HepG2 (cell line): ENCODE measurements around the gene DDX50. TPM values are rescaled to one million over a fixed set of nuclear protein-coding genes. Genes with fewer than 3 reads are reported as not detected.

Source experiments
- CC2D1A ChIP-seq: sonication (generic); formaldehyde crosslinking; IDR thresholded peaks from 2 replicates; pipeline ENCODE4 v1.8.1; 2023; ENCODE audit warnings: mild to moderate bottlenecking, missing genetic modification reagents
- EED ChIP-seq: sonication (generic); formaldehyde crosslinking; IDR thresholded peaks from 2 replicates; pipeline ENCODE4 v1.5.0; 2020; ENCODE audit warnings: mild to moderate bottlenecking, missing genetic modification reagents
- ERF ChIP-seq: IDR thresholded peaks from 2 replicates; pipeline ENCODE4 v1.6.1; 2018; ENCODE audit warnings: missing biosample characterization, missing genetic modification reagents
- MAX ChIP-seq: IDR thresholded peaks from 2 replicates; pipeline ENCODE4 v1.6.1; 2012; ENCODE audit warnings: inconsistent platforms
- MBD4 ChIP-seq: IDR thresholded peaks from 2 replicates; pipeline ENCODE4 v1.6.1; 2012; ENCODE audit warnings: low read length, inconsistent platforms, borderline replicate concordance
- NR2F6 ChIP-seq, 2 experiments: IDR thresholded peaks; 2 replicates each; pipeline ENCODE4 v1.6.1; 2016; ENCODE audit warnings: antibody characterized with exemption in 1 of 2, mild to moderate bottlenecking in 1 of 2
- PAX8 ChIP-seq: sonication (generic); formaldehyde crosslinking; IDR thresholded peaks from 2 replicates; pipeline ENCODE4 v1.8.0; 2022; ENCODE audit warnings: mild to moderate bottlenecking, missing genetic modification reagents, borderline replicate concordance
- PHF8 ChIP-seq: sonication (generic); formaldehyde crosslinking; IDR thresholded peaks from 2 replicates; pipeline ENCODE4 v1.5.0; 2020; ENCODE audit warnings: missing genetic modification reagents
- POLR2AphosphoS5 ChIP-seq: IDR thresholded peaks from 2 replicates; pipeline ENCODE4 v1.6.1; 2012; ENCODE audit warnings: low read depth, low read length
- RAD51 ChIP-seq: fragments of 450-650 bp; IDR thresholded peaks from 2 replicates; pipeline ENCODE4 v1.6.1; 2016; ENCODE audit warnings: borderline replicate concordance
- RARG ChIP-seq: sonication (generic); formaldehyde crosslinking; IDR thresholded peaks from 2 replicates; pipeline ENCODE4 v1.4.0; 2020; ENCODE audit warnings: low read depth, mild to moderate bottlenecking, missing genetic modification reagents
- SATB2 ChIP-seq: sonication (generic); formaldehyde crosslinking; IDR thresholded peaks from 2 replicates; pipeline ENCODE4 v1.5.0; 2020; ENCODE audit warnings: missing genetic modification reagents
- TFE3 ChIP-seq: IDR thresholded peaks from 2 replicates; pipeline ENCODE4 v1.6.1; 2016
- ZBTB44 ChIP-seq: sonication (generic); formaldehyde crosslinking; IDR thresholded peaks from 2 replicates; pipeline ENCODE4 v1.4.0; 2020; ENCODE audit warnings: missing genetic modification reagents
- ZBTB8A ChIP-seq: sonication (generic); formaldehyde crosslinking; IDR thresholded peaks from 2 replicates; pipeline ENCODE4 v1.4.0; 2020; ENCODE audit warnings: mild to moderate bottlenecking, low read depth, missing genetic modification reagents, borderline replicate concordance
- ZFYVE20 ChIP-seq: sonication (generic); formaldehyde crosslinking; IDR thresholded peaks from 2 replicates; pipeline ENCODE4 v1.8.0; 2023; ENCODE audit warnings: low read depth, mild to moderate bottlenecking, moderate library complexity, missing genetic modification reagents, borderline replicate concordance
- ZNF124 ChIP-seq: sonication (generic); formaldehyde crosslinking; IDR thresholded peaks from 2 replicates; pipeline ENCODE4 v1.4.0; 2020; ENCODE audit warnings: missing genetic modification reagents
- ZNF274 ChIP-seq: sonication (generic); formaldehyde crosslinking; IDR thresholded peaks from 2 replicates; pipeline ENCODE4 v1.5.1; 2020; ENCODE audit warnings: mild to moderate bottlenecking, missing genetic modification reagents
- ZNF280D ChIP-seq: sonication (generic); formaldehyde crosslinking; IDR thresholded peaks from 2 replicates; pipeline ENCODE4 v1.5.1; 2020; ENCODE audit warnings: mild to moderate bottlenecking, missing genetic modification reagents
- ZNF430 ChIP-seq: sonication (generic); formaldehyde crosslinking; IDR thresholded peaks from 2 replicates; pipeline ENCODE4 v1.9.0; 2021; ENCODE audit warnings: mild to moderate bottlenecking, missing genetic modification reagents
- ZNF614 ChIP-seq: IDR thresholded peaks from 2 replicates; pipeline ENCODE4 v1.6.1; 2018; ENCODE audit warnings: missing biosample characterization, missing genetic modification reagents, inconsistent platforms, borderline replicate concordance
- ZNF746 ChIP-seq: sonication (generic); formaldehyde crosslinking; IDR thresholded peaks from 2 replicates; pipeline ENCODE4 v1.8.0; 2022; ENCODE audit warnings: mild to moderate bottlenecking, missing genetic modification reagents
- ZNF775 ChIP-seq: sonication (generic); formaldehyde crosslinking; IDR thresholded peaks from 2 replicates; pipeline ENCODE4 v1.4.0; 2020; ENCODE audit warnings: missing genetic modification reagents, mild to moderate bottlenecking, moderate library complexity, borderline replicate concordance
- ZNF850 ChIP-seq: sonication (generic); formaldehyde crosslinking; conservative IDR thresholded peaks from 2 replicates; pipeline ENCODE4 v1.9.0; 2021; ENCODE audit warnings: mild to moderate bottlenecking, missing genetic modification reagents
- polyA plus RNA-seq, 8 experiments: library from polyadenylated mRNA; depleted of rRNA in 3 of 8; stranded (reverse) in 7 of 8; unstranded in 1 of 8; fragments of >200 nt; fragmentation: Illumina TruSeq in 4 of 8; extraction: Trizol in 4 of 8; gene quantifications; 2 replicates each; pipeline versions ENCODE4 v1.2.1 to v1.2.3, GENCODE V29; 2011 to 2016; ENCODE audit warnings: low read depth in 4 of 8, missing spikeins in 1 of 8, mixed read lengths in 1 of 8; ENCODE audit not compliant: insufficient read depth in 1 of 8
- total RNA-seq, 5 experiments: library from RNA; depleted of rRNA; stranded (reverse); fragments of >200 nt; fragmentation: Illumina TruSeq; extraction: Trizol; gene quantifications; 2 replicates each; pipeline ENCODE4 v1.2.3, GENCODE V29; 2016; ENCODE audit warnings: low read depth in 1 of 5

The DDX50 gene
- total and polyA plus RNA-seq, 2 of the 13 experiments (the other 11 are each of a cell fraction or from before 2014, with no cell fraction given): 19.0 to 38.2 TPM

GRCh38 chr10:68955832-68956532 lies 54.9 kb downstream of the DDX50 start, which contains the start of gene DDX21 (continued):
- 0 out of 2 replicates have a peak, but pooled peaks have one; percentile 62 for TF ChIP-seq ZFYVE20
- no peak for TF ChIP-seq RAD51
- no peak; the same call in 1 of the 2 replicates for TF ChIP-seq ZBTB44
- peak; percentile 57 for TF ChIP-seq EED (CRISPR knock-in tag)
- no peak; the same call in 1 of the 2 replicates for TF ChIP-seq ZNF775 (CRISPR knock-in tag)
- peak; percentile 75; the same call in 1 of the 2 replicates for TF ChIP-seq PAX8 (CRISPR knock-in tag)
- TF ChIP-seq ZNF614 (CRISPR knock-in tag): peak; percentile 61
- TF ChIP-seq MBD4: no peak
- TF ChIP-seq ZNF124 (CRISPR knock-in tag): peak; percentile 81
- peak; percentile 95 for TF ChIP-seq POLR2AphosphoS5
- peak; percentile 96 for TF ChIP-seq MAX
- no peak for TF ChIP-seq ZNF850
- TF ChIP-seq ZNF280D: peak; percentile 51; the same call in 1 of the 2 replicates
- no peak for TF ChIP-seq ZNF274 (CRISPR knock-in tag)
- peak; percentile 91 for TF ChIP-seq PHF8 (CRISPR knock-in tag)
- TF ChIP-seq ERF (CRISPR knock-in tag): peak; percentile 72
- no peak for TF ChIP-seq ZNF746 (CRISPR knock-in tag)
- TF ChIP-seq ZBTB8A (CRISPR knock-in tag): no peak; the same call in 1 of the 2 replicates
- no peak; the same call in 1 of the 2 replicates for TF ChIP-seq ZNF430 (CRISPR knock-in tag)
- no peak; the same call in 1 of the 2 replicates for TF ChIP-seq TFE3 (CRISPR knock-in tag)
- peak; percentile 41; the same call in 1 of the 2 replicates for TF ChIP-seq RARG (CRISPR knock-in tag)
- 0 out of 2 replicates have a peak, but pooled peaks have one; percentile 19 for TF ChIP-seq CC2D1A
- TF ChIP-seq NR2F6 (IDR thresholded peaks at IDR 0.05): 0 out of 2 replicates have a peak, but pooled peaks have one; percentile 15
- TF ChIP-seq NR2F6 (CRISPR knock-in tag; IDR thresholded peaks at IDR 0.05): peak; percentile 34; the same call in 1 of the 2 replicates
- TF ChIP-seq SATB2 (CRISPR knock-in tag): peak; percentile 73; the same call in 1 of the 2 replicates
